ENCODE data around the gene LMBR1.

LMBR1 gene

DNA sequence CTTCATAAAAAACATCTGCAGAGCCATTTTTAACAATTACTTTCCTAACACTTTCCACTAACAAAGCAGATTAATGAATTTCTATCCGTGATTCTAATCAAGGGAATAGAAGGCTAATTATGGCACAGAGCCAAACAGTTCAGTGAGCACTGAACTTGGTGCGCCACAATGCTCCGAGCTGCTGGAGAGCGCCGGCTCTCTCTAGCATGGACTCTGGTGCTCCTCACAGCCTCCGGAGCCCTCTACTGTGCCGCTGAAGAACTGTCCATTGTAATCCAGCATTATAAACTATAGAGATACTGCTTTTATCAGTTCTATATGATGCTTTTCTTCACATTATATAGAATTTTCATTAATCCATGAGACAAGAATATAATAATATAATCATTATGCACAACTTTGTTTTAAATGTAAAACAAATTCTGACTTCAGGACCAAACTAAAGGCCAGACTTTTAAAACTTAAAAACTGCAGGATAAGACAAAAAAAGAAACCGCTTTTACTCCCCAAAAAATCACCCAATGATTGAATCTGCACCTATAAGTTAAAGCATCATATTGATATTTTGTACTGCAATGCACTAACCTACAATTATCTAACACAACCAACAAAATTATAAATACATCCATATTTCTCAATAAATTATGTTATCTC is 128.8 kb downstream of the LMBR1 start:
- H3K9me3 ChIP-seq (ENCODE audit: control insufficient read depth, insufficient read depth, low read length): peaks cover 2% of the 10 kb centered on the region; the same call in 1 of the 2 replicates
- no peaks in the 10 kb centered on the region for H3K36me3 ChIP-seq (ENCODE audit: insufficient read depth, low read length)
- H3K4me1 ChIP-seq (ENCODE audit: insufficient read depth, low read length): peaks cover 3% of the 10 kb centered on the region; the same call in 1 of the 2 replicates
- no peak overlapping the region for H3K9ac ChIP-seq (ENCODE audit: low read depth, low read length)

DNA sequence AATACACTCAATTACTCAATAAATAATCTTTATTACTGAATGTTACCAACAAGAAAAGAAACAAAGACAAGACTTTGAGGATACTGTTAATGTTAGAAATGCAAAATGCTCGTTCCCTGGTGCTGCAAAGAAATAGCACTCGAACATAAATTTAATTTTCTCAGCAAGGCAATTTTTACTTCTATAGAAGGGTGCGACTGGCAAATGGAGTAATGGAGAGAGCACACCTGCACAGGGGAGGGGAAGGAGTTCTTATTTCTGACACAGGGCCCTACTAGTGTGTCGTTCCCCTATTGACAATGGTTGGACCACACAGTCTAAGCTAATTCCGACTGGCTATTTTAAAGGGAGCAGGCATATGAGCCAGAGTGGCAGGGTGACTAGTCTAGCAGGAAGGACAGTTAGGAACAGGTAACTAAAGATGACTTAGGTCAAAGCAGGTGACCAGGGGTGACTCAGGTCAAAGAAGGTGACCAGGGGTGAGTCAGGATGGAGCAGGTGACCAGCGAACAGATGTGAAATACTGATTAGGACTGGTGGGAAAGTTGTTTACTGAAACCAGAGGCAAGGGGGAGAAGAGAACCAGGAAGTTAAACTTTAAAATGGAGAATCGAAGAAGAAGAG is 133.3 kb downstream of the LMBR1 start:
- peaks cover 2% of the 10 kb centered on the region; the same call in 1 of the 2 replicates for H3K9me3 ChIP-seq (ENCODE audit: control insufficient read depth, insufficient read depth, low read length)
- H3K4me1 ChIP-seq (ENCODE audit: insufficient read depth, low read length): no peaks in the 10 kb centered on the region
- H3K9ac ChIP-seq (ENCODE audit: low read depth, low read length): no peak overlapping the region
- no peaks in the 10 kb centered on the region; the same call in 1 of the 2 replicates for H3K36me3 ChIP-seq (ENCODE audit: insufficient read depth, low read length)

- no peak overlapping the region for H3K9ac ChIP-seq (ENCODE audit: low read depth, low read length)
- H3K9me3 ChIP-seq (ENCODE audit: control insufficient read depth, insufficient read depth, low read length): peaks cover 2% of the 10 kb centered on the region; the same call in 1 of the 2 replicates
- no peaks in the 10 kb centered on the region; the same call in 1 of the 2 replicates for H3K36me3 ChIP-seq (ENCODE audit: insufficient read depth, low read length)
- no peaks in the 10 kb centered on the region for H3K4me1 ChIP-seq (ENCODE audit: insufficient read depth, low read length)
Measured at GRCh38 chr7:156759143-156759542, 133.8 kb downstream of the LMBR1 start.

GRCh38 chr7:156754201-156754600 is 138.8 kb downstream of the LMBR1 start:
- H3K4me1 ChIP-seq (ENCODE audit: insufficient read depth, low read length): no peaks in the 10 kb centered on the region; the same call in 1 of the 2 replicates
- H3K9ac ChIP-seq (ENCODE audit: low read depth, low read length): no peak overlapping the region
- no peaks in the 10 kb centered on the region; the same call in 1 of the 2 replicates for H3K36me3 ChIP-seq (ENCODE audit: insufficient read depth, low read length)
- no peaks in the 10 kb centered on the region for H3K9me3 ChIP-seq (ENCODE audit: control insufficient read depth, insufficient read depth, low read length)

- Histone ChIP-seq H3K9me3 (ENCODE audit: control insufficient read depth, insufficient read depth, low read length) (no peaks in the 10 kb centered on the region), H3K9ac (ENCODE audit: low read depth, low read length) (no peak overlapping the region), H3K36me3 (ENCODE audit: insufficient read depth, low read length) (no peaks in the 10 kb centered on the region; the same call in 1 of the 2 replicates), H3K4me1 (ENCODE audit: insufficient read depth, low read length) (no peaks in the 10 kb centered on the region; the same call in 1 of the 2 replicates)
Measured at GRCh38 chr7:156753630-156754029, 139.4 kb downstream of the LMBR1 start.

- H3K36me3 ChIP-seq (ENCODE audit: insufficient read depth, low read length): no peaks in the 10 kb centered on the region; the same call in 1 of the 2 replicates
- no peaks in the 10 kb centered on the region for H3K9me3 ChIP-seq (ENCODE audit: control insufficient read depth, insufficient read depth, low read length)
- H3K4me1 ChIP-seq (ENCODE audit: insufficient read depth, low read length): no peaks in the 10 kb centered on the region; the same call in 1 of the 2 replicates
- H3K9ac ChIP-seq (ENCODE audit: low read depth, low read length): no peak overlapping the region
Measured at GRCh38 chr7:156753229-156753560, 139.8 kb downstream of the LMBR1 start.

DNA sequence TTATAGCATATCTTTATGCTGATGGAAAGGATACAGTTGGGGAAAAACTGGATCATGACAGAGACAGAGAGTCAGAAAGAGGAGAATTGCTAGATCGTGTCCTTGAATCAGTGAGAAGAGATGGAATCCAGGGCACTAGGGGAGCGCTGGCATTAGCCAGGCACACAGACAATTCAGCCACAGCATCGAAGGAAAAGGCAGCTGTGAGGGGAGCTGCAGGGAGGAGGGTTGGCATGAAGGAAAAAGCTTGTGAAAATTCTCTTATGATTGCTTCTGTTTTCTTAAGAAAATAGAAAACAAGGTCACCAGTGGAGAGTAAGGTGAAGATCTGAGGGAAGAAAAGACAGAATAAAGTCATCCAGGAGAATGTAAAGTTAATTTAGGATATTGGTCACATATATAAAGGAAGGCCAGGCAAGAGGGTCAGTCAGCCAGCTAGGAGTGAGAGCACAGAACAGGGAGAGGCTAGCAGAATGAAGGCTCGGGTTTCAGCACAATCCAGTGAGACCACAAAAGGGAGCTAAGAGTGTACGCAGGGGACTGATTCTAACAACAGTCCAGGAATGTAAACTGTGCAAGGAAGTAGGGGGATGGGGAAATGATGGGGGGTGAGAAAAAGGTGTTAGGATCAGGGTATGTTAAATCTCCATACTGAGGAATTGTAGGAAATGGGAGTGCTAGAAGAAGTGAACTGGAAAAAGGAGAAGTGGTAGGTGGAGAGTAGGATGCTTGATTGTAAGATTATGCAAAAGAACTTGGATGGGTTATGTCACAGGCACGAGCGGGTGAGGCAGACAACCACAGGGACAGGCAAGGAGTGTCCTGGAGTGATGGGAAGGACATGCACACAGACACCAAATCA is 140.4 kb downstream of the LMBR1 start:
- H3K9ac ChIP-seq (ENCODE audit: low read depth, low read length): no peak overlapping the region
- no peaks in the 10 kb centered on the region; the same call in 1 of the 2 replicates for H3K36me3 ChIP-seq (ENCODE audit: insufficient read depth, low read length)
- H3K4me1 ChIP-seq (ENCODE audit: insufficient read depth, low read length): no peaks in the 10 kb centered on the region; the same call in 1 of the 2 replicates
- no peaks in the 10 kb centered on the region for H3K9me3 ChIP-seq (ENCODE audit: control insufficient read depth, insufficient read depth, low read length)

DNA sequence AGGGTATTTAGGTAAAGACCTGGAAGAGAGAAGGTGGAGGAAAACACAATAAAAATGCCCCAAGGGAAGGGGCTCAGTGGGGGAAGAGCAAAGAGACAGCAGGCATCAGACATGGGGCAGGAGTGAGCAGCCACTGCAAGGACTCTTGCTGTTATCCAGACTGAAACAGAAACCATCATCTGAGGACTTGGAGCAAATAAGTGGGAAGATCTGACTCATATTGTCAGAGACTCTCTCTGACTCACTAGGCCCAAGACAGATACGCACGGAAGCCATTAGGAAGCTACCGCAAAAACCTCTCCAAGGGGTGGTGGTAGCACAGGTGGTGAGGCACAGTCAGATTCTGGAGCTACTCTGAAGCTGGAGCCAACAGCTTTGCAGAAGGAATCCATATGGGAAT is 141.7 kb downstream of the LMBR1 start:
- no peak overlapping the region for H3K9ac ChIP-seq (ENCODE audit: low read depth, low read length)
- no peaks in the 10 kb centered on the region; the same call in 1 of the 2 replicates for H3K36me3 ChIP-seq (ENCODE audit: insufficient read depth, low read length)
- no peaks in the 10 kb centered on the region; the same call in 1 of the 2 replicates for H3K4me1 ChIP-seq (ENCODE audit: insufficient read depth, low read length)
- H3K9me3 ChIP-seq (ENCODE audit: control insufficient read depth, insufficient read depth, low read length): no peaks in the 10 kb centered on the region

DNA sequence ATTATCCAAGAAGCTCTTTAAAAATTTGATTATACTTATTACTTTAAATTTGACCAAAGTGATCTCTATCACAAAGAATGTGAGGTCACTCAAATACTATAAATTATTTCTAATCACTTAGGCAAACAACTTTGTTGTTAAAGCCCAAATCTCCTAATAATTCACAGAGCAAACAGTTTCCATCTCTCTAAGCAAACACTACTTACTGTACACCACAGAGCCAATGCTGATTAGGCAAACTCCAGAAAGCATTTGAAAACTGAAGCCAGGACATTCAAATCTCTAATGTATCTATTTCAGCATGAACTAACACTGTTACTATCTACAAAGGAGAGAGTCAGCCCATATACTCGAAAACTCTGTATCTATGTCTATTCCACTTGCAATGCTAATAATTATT is 145.3 kb downstream of the LMBR1 start:
- no peaks in the 10 kb centered on the region for H3K9me3 ChIP-seq (ENCODE audit: control insufficient read depth, insufficient read depth, low read length)
- no peak overlapping the region for H3K9ac ChIP-seq (ENCODE audit: low read depth, low read length)
- H3K36me3 ChIP-seq (ENCODE audit: insufficient read depth, low read length): no peaks in the 10 kb centered on the region; the same call in 1 of the 2 replicates
- H3K4me1 ChIP-seq (ENCODE audit: insufficient read depth, low read length): no peaks in the 10 kb centered on the region; the same call in 1 of the 2 replicates

DNA sequence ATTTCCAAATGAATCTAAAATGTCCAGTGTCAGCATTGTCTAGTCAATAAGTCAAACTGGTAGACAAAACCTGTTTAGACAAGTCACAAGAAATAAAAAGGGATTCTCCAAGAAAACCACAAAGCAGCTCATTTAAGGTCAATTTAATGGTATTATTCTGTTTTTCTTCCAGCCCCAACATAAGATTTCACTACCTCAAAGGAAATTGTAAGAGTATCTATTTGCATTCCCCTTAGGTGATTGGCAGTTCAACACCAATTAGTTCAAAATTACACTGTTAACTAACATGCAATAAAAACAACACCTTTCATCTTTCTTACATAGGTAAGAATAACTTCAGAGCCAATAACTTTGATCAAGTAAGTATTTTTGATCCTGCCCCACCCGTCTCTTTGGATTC is 146.1 kb downstream of the LMBR1 start:
- Histone ChIP-seq H3K9me3 (ENCODE audit: control insufficient read depth, insufficient read depth, low read length) (no peaks in the 10 kb centered on the region), H3K36me3 (ENCODE audit: insufficient read depth, low read length) (no peaks in the 10 kb centered on the region; the same call in 1 of the 2 replicates), H3K9ac (ENCODE audit: low read depth, low read length) (no peak overlapping the region), H3K4me1 (ENCODE audit: insufficient read depth, low read length) (no peaks in the 10 kb centered on the region)

DNA sequence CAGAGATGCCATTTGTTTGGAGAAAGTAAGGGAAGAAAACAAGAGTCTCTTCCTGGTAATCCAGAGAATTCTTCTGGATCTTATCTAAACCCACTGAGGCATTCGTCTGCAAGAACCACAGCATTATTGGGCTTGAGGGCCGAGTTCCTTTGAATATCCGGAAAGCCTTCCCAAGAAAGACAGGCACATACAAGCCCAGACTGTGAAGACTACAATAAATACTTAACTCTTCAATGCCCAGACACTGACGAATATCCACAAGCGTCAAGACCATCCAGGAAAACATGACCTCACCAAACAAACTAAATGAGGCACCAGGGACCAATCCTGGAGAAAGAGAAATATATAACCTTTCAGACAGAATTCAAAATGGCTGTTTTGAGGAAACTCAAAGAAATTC is 153.4 kb downstream of the LMBR1 start:
- H3K9me3 ChIP-seq (ENCODE audit: control insufficient read depth, insufficient read depth, low read length): no peaks in the 10 kb centered on the region; the same call in 1 of the 2 replicates
- no peaks in the 10 kb centered on the region for H3K4me1 ChIP-seq (ENCODE audit: insufficient read depth, low read length)
- H3K36me3 ChIP-seq (ENCODE audit: insufficient read depth, low read length): no peaks in the 10 kb centered on the region; the same call in 1 of the 2 replicates
- no peak overlapping the region for H3K9ac ChIP-seq (ENCODE audit: low read depth, low read length)

DNA sequence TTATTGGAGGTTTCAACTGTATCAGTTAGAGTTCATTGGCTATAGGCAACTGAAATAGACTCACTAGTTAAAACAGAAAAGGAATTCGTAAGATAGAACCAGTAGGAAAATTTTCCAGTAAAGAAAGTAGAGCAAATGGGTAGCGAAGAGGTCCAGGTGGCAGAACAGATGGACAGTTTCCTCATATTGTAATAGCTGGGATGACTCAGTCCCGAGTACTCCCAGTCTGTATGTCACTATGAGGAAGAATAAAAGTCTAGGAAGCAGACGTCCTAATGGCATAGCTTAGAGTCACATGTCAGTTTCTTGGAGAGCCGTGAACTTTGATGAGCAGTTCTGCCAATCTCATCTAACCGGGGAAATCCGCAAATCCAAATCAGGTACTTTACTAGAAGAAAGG is 157.1 kb downstream of the LMBR1 start:
- Histone ChIP-seq H3K9me3 (ENCODE audit: control insufficient read depth, insufficient read depth, low read length) (no peaks in the 10 kb centered on the region; the same call in 1 of the 2 replicates), H3K9ac (ENCODE audit: low read depth, low read length) (no peak overlapping the region), H3K36me3 (ENCODE audit: insufficient read depth, low read length) (no peaks in the 10 kb centered on the region; the same call in 1 of the 2 replicates), H3K4me1 (ENCODE audit: insufficient read depth, low read length) (no peaks in the 10 kb centered on the region)

DNA sequence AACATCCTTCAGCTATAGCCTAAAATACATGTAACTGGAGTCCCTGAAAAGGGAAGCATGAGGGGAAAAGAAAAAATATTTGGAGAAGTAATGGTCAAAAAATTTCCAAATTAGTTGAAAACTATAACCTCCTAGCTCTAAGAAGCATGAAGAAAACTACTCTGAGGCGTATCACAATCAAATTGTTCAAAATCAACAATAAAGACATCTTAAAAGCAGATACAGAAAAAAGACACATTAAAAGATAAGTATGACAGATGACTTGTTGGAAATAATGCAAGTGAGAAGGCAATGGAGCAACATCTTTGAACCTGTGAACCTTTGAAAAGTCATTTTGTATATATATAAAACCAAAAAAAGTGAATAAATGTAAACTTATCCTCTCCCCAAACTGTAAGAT is 159.3 kb downstream of the LMBR1 start:
- Histone ChIP-seq H3K9me3 (ENCODE audit: control insufficient read depth, insufficient read depth, low read length) (no peaks in the 10 kb centered on the region; the same call in 1 of the 2 replicates), H3K36me3 (ENCODE audit: insufficient read depth, low read length) (no peaks in the 10 kb centered on the region; the same call in 1 of the 2 replicates), H3K9ac (ENCODE audit: low read depth, low read length) (no peak overlapping the region), H3K4me1 (ENCODE audit: insufficient read depth, low read length) (no peaks in the 10 kb centered on the region)

- H3K9me3 ChIP-seq (ENCODE audit: control insufficient read depth, insufficient read depth, low read length): no peaks in the 10 kb centered on the region; the same call in 1 of the 2 replicates
- H3K36me3 ChIP-seq (ENCODE audit: insufficient read depth, low read length): no peaks in the 10 kb centered on the region; the same call in 1 of the 2 replicates
- no peaks in the 10 kb centered on the region for H3K4me1 ChIP-seq (ENCODE audit: insufficient read depth, low read length)
- H3K9ac ChIP-seq (ENCODE audit: low read depth, low read length): no peak overlapping the region
Measured at GRCh38 chr7:156732091-156732625, 160.8 kb downstream of the LMBR1 start.
